HG02678 (cell line): ENCODE measurements around the gene BRINP3.
"Not testable (repeated sequence)": the region's sequence is repeated elsewhere in the genome, so short reads cannot be mapped to it uniquely, and the experiment has no call there.

Experiments
- ATAC-seq: cut with Tn5 transposase; IDR thresholded peaks from one replicate; pipeline ENCODE4 v1.9.1; 2021; ENCODE audit warnings: mild to moderate bottlenecking, moderate library complexity; ENCODE audit not compliant: unreplicated experiment

The BRINP3 gene

DNA sequence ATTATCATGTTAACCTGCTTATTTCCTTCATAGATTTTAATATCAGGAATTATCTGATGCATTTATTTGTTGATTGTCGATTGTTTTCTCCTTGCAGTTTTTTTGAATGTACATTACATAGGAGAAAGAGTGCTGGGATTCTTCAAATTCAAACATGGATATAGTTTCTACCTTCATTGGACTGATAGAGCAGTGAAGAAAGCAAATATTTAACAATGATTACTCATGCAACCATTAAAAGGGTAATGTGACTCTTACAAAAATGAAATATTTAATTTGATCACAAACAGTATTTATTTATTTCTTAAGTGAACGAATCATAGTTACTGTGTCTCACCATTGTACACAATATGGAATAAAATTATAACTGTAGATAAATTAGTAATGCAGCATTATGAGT lies 350.9 kb downstream of the BRINP3 start:
- ATAC-seq = no peak

DNA sequence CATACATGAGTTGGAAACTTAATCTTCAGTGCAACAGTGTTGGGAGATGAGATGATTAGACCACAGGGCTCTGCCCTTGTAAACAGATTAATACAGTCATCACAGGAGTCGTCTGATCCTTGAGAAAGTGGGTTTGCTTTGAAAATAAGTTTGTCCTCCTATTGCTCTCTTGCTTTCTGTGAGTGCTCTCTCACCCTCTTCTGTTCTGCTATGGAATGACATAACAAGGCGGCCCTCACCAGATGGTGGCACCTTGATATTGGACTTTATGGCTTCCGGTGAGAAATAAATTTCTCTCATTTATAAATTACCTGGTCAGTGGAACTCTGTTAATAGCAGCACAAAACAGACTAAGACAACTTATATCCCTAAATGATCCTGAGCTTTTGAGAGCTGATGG lies 353.6 kb downstream of the BRINP3 start:
- ATAC-seq = no peak

DNA sequence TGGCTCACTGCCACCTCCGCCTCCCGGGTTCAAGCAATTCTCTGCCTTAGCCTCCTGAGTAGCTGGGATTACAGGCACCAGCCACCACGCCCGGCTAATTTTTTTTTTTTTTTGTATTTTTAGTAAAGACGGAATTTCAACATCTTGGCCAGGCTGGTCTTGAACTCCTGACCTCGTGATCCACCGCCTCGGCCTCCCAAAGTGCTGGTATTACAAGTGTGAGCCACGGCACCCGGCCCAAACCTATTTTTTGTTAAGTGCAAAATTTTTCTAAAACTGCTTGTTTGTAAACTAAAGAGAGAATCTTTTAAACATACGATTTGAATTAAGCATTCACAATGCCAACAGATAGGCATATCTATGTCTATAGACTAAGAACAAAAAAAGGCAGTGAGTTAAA lies 357.1 kb downstream of the BRINP3 start:
- ATAC-seq = not testable (repeated sequence)

- no peak for ATAC-seq
Observed at GRCh38 chr1:190119683-190120082, 358.0 kb downstream of the BRINP3 start.

- ATAC-seq = no peak
Observed at GRCh38 chr1:190116921-190117320, 360.7 kb downstream of the BRINP3 start.

- no peak for ATAC-seq
Observed at GRCh38 chr1:190104961-190105360, 372.7 kb downstream of the BRINP3 start.

- ATAC-seq = no peak
Observed at GRCh38 chr1:190102757-190103326, 374.8 kb downstream of the BRINP3 start.

DNA sequence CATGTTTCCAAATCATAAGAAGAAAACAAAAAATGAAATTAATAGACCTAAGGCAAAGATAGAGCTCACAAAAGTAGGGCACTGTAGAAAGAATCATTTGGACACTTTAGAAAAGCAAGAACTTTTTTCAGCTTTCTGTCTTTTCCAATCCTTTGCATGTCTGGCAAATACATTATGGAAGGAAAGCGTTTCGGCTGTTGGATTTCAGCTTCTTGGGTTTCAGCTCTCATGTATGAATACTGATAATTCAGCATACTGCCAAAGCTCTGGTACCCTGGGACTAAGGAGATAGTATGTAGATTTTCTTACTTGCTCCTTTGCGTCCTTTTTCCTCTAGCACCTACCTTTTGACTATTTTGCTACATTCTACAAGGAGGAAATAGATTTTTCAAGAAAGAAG lies 375.9 kb downstream of the BRINP3 start:
- no peak for ATAC-seq

GRCh38 chr1:190098756-190099155 lies 378.9 kb downstream of the BRINP3 start:
- ATAC-seq = no peak

GRCh38 chr1:190098107-190098506 lies 379.6 kb downstream of the BRINP3 start:
- ATAC-seq = no peak

- no peak for ATAC-seq
Observed at GRCh38 chr1:190095596-190095995, 382.1 kb downstream of the BRINP3 start.

DNA sequence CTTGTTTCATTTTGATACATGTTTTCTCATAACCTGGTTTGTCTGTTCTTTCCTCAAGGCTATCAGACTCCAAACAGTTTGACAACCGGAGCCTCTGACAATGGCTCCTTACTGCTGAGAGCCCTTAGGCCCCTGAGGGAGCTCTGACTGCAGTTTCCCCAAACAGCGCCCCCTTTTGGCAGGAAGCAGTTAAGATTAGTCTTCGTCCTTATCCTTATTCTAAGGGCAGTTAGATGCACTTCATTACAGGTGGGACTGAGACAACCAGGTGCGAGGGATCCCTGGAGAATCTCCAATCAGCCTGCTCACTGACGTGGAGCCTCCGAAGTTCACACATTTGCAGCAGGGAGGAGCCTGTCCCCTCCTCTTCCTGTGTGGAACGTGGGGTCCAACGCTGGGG lies 393.1 kb downstream of the BRINP3 start:
- ATAC-seq = no peak

DNA sequence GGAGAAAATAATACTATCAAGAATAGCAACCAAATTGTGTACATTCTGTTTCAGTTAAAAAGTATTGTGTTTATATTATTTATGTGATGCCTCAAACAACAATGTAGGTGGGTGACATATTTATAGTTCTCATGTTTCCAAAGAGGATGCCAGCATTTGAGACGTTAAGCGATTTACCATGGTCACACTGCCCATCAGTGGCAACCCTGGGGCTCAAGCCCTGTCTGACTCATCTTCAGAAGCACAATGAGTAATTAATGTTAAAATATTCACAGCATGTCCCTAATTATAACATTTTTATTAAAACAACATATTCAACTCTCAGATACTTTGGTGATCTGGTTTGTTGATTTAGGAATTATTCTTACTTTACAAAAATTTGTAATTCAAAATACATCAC lies 409.4 kb downstream of the BRINP3 start:
- no peak for ATAC-seq

DNA sequence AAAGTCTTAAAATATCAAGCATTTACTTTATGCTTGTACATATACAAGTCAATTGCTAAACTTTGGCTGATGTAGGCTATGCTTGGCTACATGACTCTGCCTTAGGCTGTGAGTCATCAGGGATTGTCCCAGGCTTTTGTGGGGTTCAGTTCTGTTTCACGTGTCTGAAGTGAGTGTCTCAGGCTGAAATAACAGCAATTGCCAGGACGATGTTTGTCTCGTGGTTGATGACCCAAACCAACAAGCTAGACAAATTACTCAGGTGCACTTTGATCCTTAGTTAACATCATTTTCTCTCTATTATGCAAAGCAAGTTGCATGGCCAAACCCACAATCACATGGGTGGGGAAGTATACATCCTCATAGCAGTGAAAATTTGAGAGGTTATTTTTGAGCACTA lies 410.1 kb downstream of the BRINP3 start:
- no peak for ATAC-seq

- no peak for ATAC-seq
Observed at GRCh38 chr1:190066011-190066410, 411.7 kb downstream of the BRINP3 start.

- ATAC-seq = no peak
Observed at GRCh38 chr1:190049314-190049713, 428.4 kb downstream of the BRINP3 start.
